Measurements from ENCODE around the gene RSF1.
A peak's percentile ranks its signal among the peaks of the same experiment; 100 is the strongest.
"Not testable (repeated sequence)": the region's sequence is repeated elsewhere in the genome, so short reads cannot be mapped to it uniquely, and the experiment has no call there.

Gene RSF1

GRCh38 chr11:77820565-77821348, at the start of gene RSF1, which contains the start of gene AAMDC:
Gene RSF1, minus strand, starts transcription at chr11:77820722. Its CDS starts 8 bp downstream, at chr11:77820714.
Gene AAMDC, plus strand, starts transcription at chr11:77821144. Its CDS starts 21,353 bp downstream, at chr11:77842497.
- 0 out of 2 replicates have a peak, but pooled peaks have one; percentile 14 for TF ChIP-seq ZFX (IDR thresholded peaks at IDR 0.05)
- peak; percentile 77 for TF ChIP-seq CTCF (conservative IDR thresholded peaks at IDR 0.05)
- peak within 1 kb of the TSS; percentile 97 for H3K27ac ChIP-seq

GRCh38 chr11:77868744-77869143, 48.2 kb upstream of the RSF1 start:
- TF ChIP-seq ZFX (IDR thresholded peaks at IDR 0.05) = no peak
- H3K27ac ChIP-seq = no peak overlapping the region

- no peak for TF ChIP-seq CTCF (conservative IDR thresholded peaks at IDR 0.05)
- no peak for TF ChIP-seq ZFX (IDR thresholded peaks at IDR 0.05)
- H3K27ac ChIP-seq = no peak overlapping the region
Observed at GRCh38 chr11:77866336-77866735, 45.8 kb upstream of the RSF1 start.

GRCh38 chr11:77865805-77866204, 45.3 kb upstream of the RSF1 start:
- no peak overlapping the region for H3K27ac ChIP-seq
- TF ChIP-seq ZFX (IDR thresholded peaks at IDR 0.05) (no peak), CTCF (conservative IDR thresholded peaks at IDR 0.05) (no peak)

GRCh38 chr11:77861444-77861843, 40.9 kb upstream of the RSF1 start:
- H3K27ac ChIP-seq = not testable (repeated sequence)

- H3K27ac ChIP-seq = not testable (repeated sequence)
Observed at GRCh38 chr11:77857906-77858457, 37.5 kb upstream of the RSF1 start.

GRCh38 chr11:77854838-77855237, 34.3 kb upstream of the RSF1 start:
- TF ChIP-seq ZFX (IDR thresholded peaks at IDR 0.05) (no peak), CTCF (conservative IDR thresholded peaks at IDR 0.05) (no peak)

GRCh38 chr11:77851503-77851902, 31.0 kb upstream of the RSF1 start:
- TF ChIP-seq ZFX (IDR thresholded peaks at IDR 0.05) (no peak), CTCF (conservative IDR thresholded peaks at IDR 0.05) (no peak)
- no peak overlapping the region for H3K27ac ChIP-seq

More at GRCh38 chr11:77854838-77855237, 34.3 kb upstream of the RSF1 start:
- H3K27ac ChIP-seq = no peak overlapping the region

- H3K27ac ChIP-seq = not testable (repeated sequence)
Observed at GRCh38 chr11:77843700-77844099, 23.2 kb upstream of the RSF1 start.

Measured in C4-2B (cell line).